HL-60 (cell line): ENCODE data around the gene ASS1.

Experiments
- CTCF ChIP-seq: IDR thresholded peaks from one replicate; pipeline ENCODE4 v1.5.1; 2011; ENCODE audit warnings: low read length, control low read depth, inconsistent platforms; ENCODE audit not compliant: insufficient read depth
- GABPA ChIP-seq: IDR thresholded peaks from 2 replicates; pipeline ENCODE4 v1.6.1; 2012; ENCODE audit warnings: low read depth
- POLR2AphosphoS5 ChIP-seq: IDR thresholded peaks from 2 replicates; pipeline ENCODE4 v1.6.1; 2012; ENCODE audit warnings: low read depth
- REST ChIP-seq: IDR thresholded peaks from 2 replicates; pipeline ENCODE4 v1.6.1; 2012; ENCODE audit warnings: low read depth; ENCODE audit not compliant: insufficient replicate concordance
- SPI1 ChIP-seq: IDR thresholded peaks from 2 replicates; pipeline ENCODE4 v1.6.1; 2012; ENCODE audit warnings: low read depth, mild to moderate bottlenecking, borderline replicate concordance

GRCh38 chr9:130495067-130495466 lies 50.3 kb downstream of the ASS1 start:
- TF ChIP-seq GABPA (no peak), CTCF (no peak), REST (no peak), POLR2AphosphoS5 (no peak), SPI1 (no peak)
